Renal pelvis (tissue), 4 donors: ENCODE data around the gene NUP93. TPM values are rescaled to one million over a fixed set of nuclear protein-coding genes. Genes with fewer than 3 reads are reported as not detected.
"Not testable (repeated sequence)": the region's sequence is repeated elsewhere in the genome, so short reads cannot be mapped to it uniquely, and the experiment has no call there.

Experiments used
- DNase-seq: peaks from one replicate; pipeline ENCODE4 v3.0.0-alpha.2; 2013
- polyA plus RNA-seq, 3 donors: library from polyadenylated mRNA; unstranded; fragments of 120-200 nt; gene quantifications; one replicate each; pipeline ENCODE4 v1.2.1, GENCODE V29; 2013; ENCODE audit not compliant: insufficient read length in 3 of 3

The NUP93 gene
- polyA plus RNA-seq, 3 donors: 84.3 to 96.6 (median 89.1) TPM

GRCh38 chr16:56775162-56775561 lies 45.2 kb downstream of the NUP93 start:
- DNase-seq: no peak

DNA sequence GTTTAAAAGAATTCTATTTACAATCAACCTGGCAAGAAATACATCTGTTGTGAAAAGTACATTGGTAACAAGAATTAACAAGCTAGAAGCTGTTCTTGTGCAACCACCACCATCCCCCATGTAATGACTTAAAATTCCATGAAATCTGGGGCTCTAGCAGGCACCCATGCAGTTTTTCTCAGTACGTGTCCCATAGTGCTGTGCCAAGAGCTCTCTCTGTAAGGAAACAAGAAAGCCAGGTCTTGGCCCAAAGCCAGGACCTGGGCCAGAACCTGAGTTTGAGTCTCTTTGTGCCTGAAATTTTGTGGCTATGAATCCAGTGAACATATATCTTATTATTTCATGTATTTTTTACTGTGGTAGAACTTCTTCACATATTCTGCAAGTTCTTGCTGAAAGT lies 46.6 kb downstream of the NUP93 start:
- DNase-seq: no peak

DNA sequence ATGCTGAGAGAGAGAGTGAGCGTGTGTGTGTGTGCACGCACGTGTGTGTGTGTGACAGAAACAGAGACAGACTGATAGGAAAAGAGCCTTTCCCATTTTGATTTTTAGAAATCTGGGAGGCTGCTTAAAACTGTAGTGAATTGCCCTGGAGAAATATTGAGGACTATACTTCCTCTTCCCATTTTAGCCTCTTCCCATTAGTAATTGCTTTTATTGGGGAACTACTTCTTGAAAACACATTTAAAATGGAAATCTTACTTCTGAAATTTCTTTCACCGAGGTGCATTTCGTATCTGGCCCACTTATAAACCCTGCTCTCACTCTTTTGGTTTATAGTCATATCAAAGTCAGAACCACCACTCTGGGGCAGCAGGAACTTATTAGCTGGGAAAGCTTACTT lies 47.1 kb downstream of the NUP93 start:
- DNase-seq: no peak

DNA sequence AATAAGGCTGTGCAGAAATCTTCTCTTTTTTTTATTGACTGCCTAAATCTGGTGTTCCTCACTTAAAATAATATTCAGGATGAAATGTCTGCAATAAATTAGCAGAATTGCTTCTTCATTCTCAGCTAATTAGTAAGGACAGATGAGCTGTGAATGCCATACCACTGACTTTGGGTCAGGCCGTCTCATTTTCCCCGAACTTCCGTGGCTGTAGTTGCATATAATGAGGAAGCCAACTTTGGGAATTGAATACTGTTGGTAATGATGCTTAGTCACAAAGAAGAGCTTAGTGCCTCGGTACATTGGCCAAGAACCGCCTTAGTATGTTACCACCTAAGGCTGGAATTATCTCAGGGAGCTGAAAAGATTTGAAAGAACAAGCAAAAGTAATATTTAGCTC lies 47.6 kb downstream of the NUP93 start:
- DNase-seq: no peak

DNA sequence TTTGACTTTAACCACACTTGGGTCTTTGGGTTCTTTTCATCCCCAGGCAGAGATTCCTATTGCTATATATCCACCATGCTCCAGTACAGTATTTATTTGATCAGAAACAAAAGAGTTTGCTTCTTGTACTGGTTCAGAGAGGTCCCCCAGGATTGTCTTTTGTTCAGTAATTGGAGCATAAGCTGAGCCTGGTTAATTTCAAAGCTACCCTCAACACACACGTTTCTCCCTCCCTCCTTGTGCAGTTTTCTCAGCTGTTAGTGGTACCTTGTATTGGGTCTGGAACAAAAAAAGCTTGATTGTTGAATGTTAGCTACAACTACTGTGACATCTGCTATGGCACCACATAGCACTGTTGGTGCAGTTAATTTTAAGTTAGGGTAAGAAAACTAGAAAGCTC lies 50.0 kb downstream of the NUP93 start:
- no peak for DNase-seq

GRCh38 chr16:56780646-56781045 lies 50.7 kb downstream of the NUP93 start:
- DNase-seq: no peak

GRCh38 chr16:56781528-56781961 lies 51.6 kb downstream of the NUP93 start:
- no peak for DNase-seq

DNA sequence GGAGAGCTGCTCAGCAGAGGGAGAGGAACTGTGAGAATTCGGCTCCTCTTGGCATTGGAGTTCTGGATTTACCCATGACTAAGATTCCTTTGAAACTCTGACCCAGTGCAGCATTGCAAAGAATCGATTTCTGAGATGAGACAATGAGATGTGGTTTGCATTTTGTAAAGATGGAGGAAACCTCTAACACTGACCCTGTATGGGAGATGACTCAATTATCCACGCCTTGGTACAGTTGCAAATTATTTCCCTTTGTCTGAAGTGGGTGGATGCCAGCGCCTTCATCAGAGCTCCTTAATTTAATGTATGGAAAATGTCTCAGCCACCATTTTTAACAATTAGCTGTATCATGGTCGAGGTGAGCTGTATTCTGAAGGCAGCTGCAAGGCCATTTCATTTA lies 53.4 kb downstream of the NUP93 start:
- DNase-seq: no peak

GRCh38 chr16:56785317-56785716 lies 55.4 kb downstream of the NUP93 start:
- no peak for DNase-seq

GRCh38 chr16:56787167-56787566 lies 57.2 kb downstream of the NUP93 start:
- DNase-seq: no peak

- no peak for DNase-seq
Observed at GRCh38 chr16:56788435-56788834, 58.5 kb downstream of the NUP93 start.

GRCh38 chr16:56789360-56789759 lies 59.4 kb downstream of the NUP93 start:
- DNase-seq: no peak

- no peak for DNase-seq
Observed at GRCh38 chr16:56792967-56793366, 63.0 kb downstream of the NUP93 start.

- no peak for DNase-seq
Observed at GRCh38 chr16:56793492-56793891, 63.6 kb downstream of the NUP93 start.

DNA sequence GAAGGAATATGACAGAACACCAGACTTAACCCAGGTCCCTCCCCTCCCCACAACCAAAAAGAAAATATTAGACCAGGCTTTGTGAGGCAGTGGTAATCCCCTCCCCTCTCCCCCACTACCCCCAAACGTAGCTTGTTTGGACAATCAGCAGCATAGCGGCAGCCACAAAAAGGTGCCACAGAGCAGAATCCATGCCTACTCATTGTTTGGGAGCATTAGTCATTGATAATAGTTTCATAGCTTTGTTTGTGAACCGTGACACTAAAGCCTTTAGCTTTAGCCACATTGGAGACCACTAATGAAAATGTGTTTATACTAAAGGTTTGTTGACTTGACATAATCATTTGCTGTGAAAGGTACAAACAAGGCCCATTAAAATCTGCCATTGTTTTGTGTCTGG lies 65.1 kb downstream of the NUP93 start:
- DNase-seq: no peak

- DNase-seq: not testable (repeated sequence)
Observed at GRCh38 chr16:56797038-56797437, 67.1 kb downstream of the NUP93 start.

- no peak for DNase-seq
Observed at GRCh38 chr16:56797861-56798260, 67.9 kb downstream of the NUP93 start.

DNA sequence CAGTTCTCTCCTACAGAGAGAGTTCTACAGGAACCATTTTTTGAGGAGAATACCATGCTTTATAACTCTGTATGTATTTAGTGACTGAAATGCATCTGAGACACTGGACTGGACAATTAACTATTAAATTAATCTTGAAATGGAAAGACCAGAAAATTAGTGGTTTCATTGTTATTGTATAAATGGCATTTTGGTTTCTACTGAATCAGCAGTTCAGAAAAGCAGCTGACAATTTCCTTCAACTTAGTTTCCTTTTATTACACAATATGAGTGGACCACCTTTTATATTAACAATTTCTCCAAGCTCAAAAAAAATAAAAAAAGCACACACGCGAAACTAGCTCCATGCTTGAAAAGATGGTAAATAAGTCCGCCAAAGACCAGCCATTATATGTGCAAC lies 69.0 kb downstream of the NUP93 start:
- DNase-seq: no peak

DNA sequence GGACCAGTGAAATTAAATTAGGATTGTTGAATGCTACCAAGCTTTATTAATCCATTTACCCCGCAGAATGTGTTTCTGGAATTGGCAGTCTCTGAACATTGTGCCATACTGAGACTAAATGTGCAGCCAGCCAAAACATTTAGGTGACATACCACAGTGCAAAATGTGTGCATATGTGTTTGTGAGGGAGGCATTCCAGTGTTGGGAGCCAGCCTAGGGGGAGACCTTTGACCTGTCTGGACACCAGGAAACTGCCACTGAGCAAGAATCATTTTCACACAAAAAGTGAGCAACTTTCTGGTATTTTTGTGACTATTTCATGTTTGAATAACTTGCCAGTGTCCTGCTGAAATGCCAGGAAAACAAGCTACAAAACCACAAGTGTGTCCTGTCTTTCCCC lies 70.4 kb downstream of the NUP93 start:
- DNase-seq: no peak

DNA sequence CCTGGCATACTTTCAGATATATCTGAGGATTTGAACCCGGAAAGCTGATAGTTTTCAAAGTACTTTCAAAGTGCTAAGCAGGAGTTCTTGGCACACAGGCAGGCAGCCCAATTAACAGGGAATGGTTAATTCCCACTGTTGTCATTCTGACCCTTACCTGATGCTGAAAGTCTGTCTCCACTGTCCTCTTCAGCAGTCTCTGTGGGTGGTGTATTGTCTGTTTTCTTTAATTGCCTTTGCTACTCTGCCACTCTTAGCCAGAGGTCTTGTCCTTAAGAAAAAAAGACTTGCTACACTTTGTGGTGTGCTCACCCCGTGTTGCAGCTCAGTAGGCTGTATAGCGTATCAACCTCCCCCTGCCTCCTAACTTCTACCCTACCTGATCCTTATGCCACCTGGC lies 71.8 kb downstream of the NUP93 start:
- no peak for DNase-seq

DNA sequence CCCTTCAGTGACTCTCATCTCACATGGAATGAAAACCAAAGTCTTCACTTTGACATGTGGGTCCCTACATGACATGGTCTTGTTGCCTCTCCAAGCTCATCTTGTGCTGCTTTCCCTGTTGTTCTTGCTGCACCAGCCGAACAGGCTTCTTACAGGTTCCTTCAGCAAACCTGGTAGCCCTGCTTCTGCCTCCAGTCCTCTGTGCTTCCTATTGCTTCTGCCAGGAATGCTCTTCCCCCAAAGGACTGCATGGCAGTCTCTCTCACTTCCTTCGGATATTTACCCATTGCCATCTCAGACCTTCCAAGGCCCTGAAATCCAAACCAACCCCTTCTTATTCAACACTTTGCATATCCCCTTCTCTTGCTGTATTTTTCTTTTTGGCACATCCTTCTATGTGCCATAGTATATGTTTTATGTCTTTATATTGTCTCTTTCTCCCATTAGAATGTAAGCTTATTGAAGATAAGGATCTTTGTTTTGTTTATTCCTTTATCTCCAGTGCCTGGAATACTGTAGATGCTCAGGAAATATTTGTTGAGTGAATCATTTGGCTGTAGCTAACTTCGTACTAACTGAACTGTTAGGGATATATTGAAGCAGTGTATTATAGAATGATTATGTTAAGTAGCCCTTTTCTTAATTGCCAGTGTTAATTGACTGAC lies 77.2 kb downstream of the NUP93 start:
- no peak for DNase-seq

DNA sequence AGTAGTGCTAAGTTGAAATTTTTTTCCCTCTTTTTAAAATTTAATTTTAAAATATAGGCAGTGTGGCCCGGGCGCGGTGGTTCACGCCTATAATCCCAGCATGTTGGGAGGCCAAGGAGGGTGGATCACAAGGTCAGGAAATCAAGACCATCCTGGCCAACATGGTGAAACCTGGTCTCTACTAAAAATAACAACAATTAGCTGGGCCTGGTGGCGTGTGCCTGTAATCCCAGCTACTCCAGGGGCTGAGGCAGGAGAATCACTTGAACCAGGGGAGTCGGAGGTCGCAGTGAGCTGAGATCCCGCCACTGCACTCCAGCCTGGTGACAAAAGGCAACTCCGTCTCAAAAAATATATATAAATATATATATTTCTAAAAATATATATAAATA lies 77.7 kb downstream of the NUP93 start:
- DNase-seq: not testable (repeated sequence)

DNA sequence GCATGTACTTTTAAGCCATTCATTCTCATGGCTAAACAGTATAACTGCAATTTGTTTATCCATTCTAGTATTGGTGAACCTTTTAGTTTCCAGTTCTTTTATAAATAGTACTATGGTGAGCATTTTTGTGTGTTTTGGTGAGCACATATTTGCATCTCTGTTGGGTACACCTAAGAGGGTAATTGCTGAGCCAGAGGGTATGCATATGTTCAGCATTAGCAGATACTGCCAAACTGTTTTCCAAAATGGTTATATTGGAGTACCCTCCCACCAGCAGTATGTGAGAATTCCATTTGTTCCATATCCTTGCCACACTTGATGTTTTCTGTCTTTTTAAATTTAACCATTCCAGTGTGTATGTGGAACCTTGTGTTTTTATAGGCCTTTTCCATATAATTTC lies 81.0 kb downstream of the NUP93 start:
- no peak for DNase-seq

DNA sequence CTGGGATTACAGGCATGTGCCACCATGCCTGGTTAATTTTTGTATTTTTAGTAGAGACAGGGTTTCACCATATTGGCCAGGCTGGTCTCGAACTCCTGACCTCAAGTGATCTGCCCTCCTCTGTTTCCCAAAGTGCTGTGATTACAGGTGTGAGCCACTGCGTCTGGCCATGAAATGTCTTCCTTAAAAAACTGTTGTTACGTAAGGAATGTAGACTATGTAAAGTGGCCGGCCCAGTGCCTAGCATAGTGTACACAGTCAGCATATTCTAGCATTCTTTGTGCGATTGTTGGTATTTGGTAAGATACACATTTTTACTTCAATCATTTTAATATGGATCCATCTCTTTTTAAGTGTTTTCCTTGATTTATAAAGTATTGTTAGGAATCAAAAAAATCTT lies 81.7 kb downstream of the NUP93 start:
- not testable (repeated sequence) for DNase-seq

GRCh38 chr16:56812884-56813283 lies 83.0 kb downstream of the NUP93 start:
- DNase-seq: no peak
